WTC11 (cell line): ENCODE data around the gene ANO2. TPM values are rescaled to one million over a fixed set of nuclear protein-coding genes. Genes with fewer than 3 reads are reported as not detected.

Experiments
- ATAC-seq: fragments of 200-7000 bp; cut with Tn5 transposase; 2 replicates; pipeline ENCODE4 v1.10.0; 2021; ENCODE audit warnings: mild to moderate bottlenecking, moderate library complexity
- CTCF ChIA-PET: fragments of 300-600 bp; sonication (Branson Sonifier 250); formaldehyde crosslinking; loops from one replicate; lab custom pipeline; 2021; ENCODE audit warnings: antibody characterized with exemption; lab: Charles Lee
- POLR2A ChIA-PET: fragments of 350-600 bp; sonication (Branson Sonifier 250); formaldehyde crosslinking; loops from one replicate; lab custom pipeline; 2021; ENCODE audit warnings: antibody characterized with exemption; lab: Charles Lee
- DNase-seq: peaks from one replicate; pipeline ENCODE4 v3.0.0; 2021; ENCODE audit warnings: low spot score
- H3K27ac Mint-ChIP-seq: 2 replicates; pipeline ENCODE4 v1.8.0; 2021; ENCODE audit warnings: mixed read lengths
- H3K27me3 Mint-ChIP-seq: 2 replicates; pipeline ENCODE4 v1.8.0; 2021; ENCODE audit warnings: low read depth, mild to moderate bottlenecking, moderate library complexity, mixed read lengths
- H3K36me3 Mint-ChIP-seq: 2 replicates; pipeline ENCODE4 v1.8.0; 2021; ENCODE audit warnings: mixed read lengths
- H3K4me1 Mint-ChIP-seq: 2 replicates; pipeline ENCODE4 v1.8.0; 2022; ENCODE audit warnings: mixed read lengths
- H3K4me3 Mint-ChIP-seq: 2 replicates; pipeline ENCODE4 v1.8.0; 2021; ENCODE audit warnings: mild to moderate bottlenecking, moderate library complexity, mixed read lengths
- H3K9me3 Mint-ChIP-seq: 2 replicates; pipeline ENCODE4 v1.8.0; 2021; ENCODE audit warnings: mixed read lengths
- ESRRA ChIP-seq: sonication (generic); formaldehyde crosslinking; IDR thresholded peaks from 2 replicates; pipeline ENCODE4 v1.8.1; 2022; ENCODE audit warnings: mild to moderate bottlenecking, missing genetic modification reagents, borderline replicate concordance
- GRHL2 ChIP-seq: fragments of 250-450 bp; sonication (Bioruptor Pico); IDR thresholded peaks from 2 replicates; pipeline ENCODE4 v1.8.0; 2022; ENCODE audit warnings: mild to moderate bottlenecking, moderate library complexity; ENCODE audit not compliant: insufficient replicate concordance, severe bottlenecking
- KAT7 ChIP-seq: sonication (generic); formaldehyde crosslinking; IDR thresholded peaks from 2 replicates; pipeline ENCODE4 v1.8.1; 2023; ENCODE audit warnings: missing genetic modification reagents, mild to moderate bottlenecking, borderline replicate concordance
- MYBL2 ChIP-seq: sonication (generic); formaldehyde crosslinking; IDR thresholded peaks from 2 replicates; pipeline ENCODE4 v1.8.1; 2023; ENCODE audit warnings: mild to moderate bottlenecking, moderate library complexity, missing genetic modification reagents
- NFE2L1 ChIP-seq: sonication (generic); formaldehyde crosslinking; IDR thresholded peaks from 2 replicates; pipeline ENCODE4 v1.8.1; 2023; ENCODE audit warnings: missing genetic modification reagents
- NR3C1 ChIP-seq: sonication (generic); formaldehyde crosslinking; conservative IDR thresholded peaks from 2 replicates; pipeline ENCODE4 v1.8.1; 2023; ENCODE audit warnings: low read depth, mild to moderate bottlenecking, missing genetic modification reagents
- PRRX2 ChIP-seq: fragments of 250-450 bp; sonication (Bioruptor Pico); IDR thresholded peaks from 2 replicates; pipeline ENCODE4 v1.8.0; 2021; ENCODE audit warnings: mild to moderate bottlenecking
- SMAD3 ChIP-seq: sonication (generic); formaldehyde crosslinking; IDR thresholded peaks from 2 replicates; pipeline ENCODE4 v1.8.0; 2022; ENCODE audit warnings: missing genetic modification reagents, mild to moderate bottlenecking, borderline replicate concordance
- TP53 ChIP-seq: sonication (generic); formaldehyde crosslinking; IDR thresholded peaks from 2 replicates; pipeline ENCODE4 v1.8.1; 2023; ENCODE audit warnings: mild to moderate bottlenecking, missing genetic modification reagents
- ZNF121 ChIP-seq: sonication (generic); formaldehyde crosslinking; IDR thresholded peaks from 2 replicates; pipeline ENCODE4 v1.8.0; 2023; ENCODE audit warnings: missing genetic modification reagents
- ZNF416 ChIP-seq: fragments of 250-450 bp; sonication (Bioruptor Pico); IDR thresholded peaks from 2 replicates; pipeline ENCODE4 v1.9.0; 2021; ENCODE audit warnings: mild to moderate bottlenecking, inconsistent platforms
- ZNF671 ChIP-seq: fragments of 250-450 bp; sonication (Bioruptor Pico); IDR thresholded peaks from 2 replicates; pipeline ENCODE4 v1.8.0; 2021; ENCODE audit warnings: mild to moderate bottlenecking
- total RNA-seq: library from RNA; stranded (reverse); gene quantifications from 3 replicates; pipeline ENCODE4 v1.2.3, GENCODE V29; 2021
- TF ChIP-seq, protein P1 (sequence below): fragments of 250-450 bp; sonication (Bioruptor Pico); IDR thresholded peaks from 2 replicates; pipeline ENCODE4 v2.1.2; 2022; ENCODE audit warnings: mild to moderate bottlenecking, moderate library complexity
- TF ChIP-seq, protein P2 (sequence below): sonication (generic); formaldehyde crosslinking; IDR thresholded peaks from 2 replicates; pipeline ENCODE4 v1.8.0; 2023; ENCODE audit warnings: mild to moderate bottlenecking, missing genetic modification reagents
- TF ChIP-seq, protein P3 (sequence below): sonication (generic); formaldehyde crosslinking; conservative IDR thresholded peaks from 2 replicates; pipeline ENCODE4 v1.8.1; 2023; ENCODE audit warnings: mild to moderate bottlenecking, low read depth, missing genetic modification reagents, moderate library complexity
- TF ChIP-seq, protein P4 (sequence below): sonication (generic); formaldehyde crosslinking; IDR thresholded peaks from 2 replicates; pipeline ENCODE4 v1.8.1; 2022; ENCODE audit warnings: low read depth, mild to moderate bottlenecking, moderate library complexity, missing genetic modification reagents, borderline replicate concordance
- TF ChIP-seq, protein P5 (sequence below): fragments of 250-450 bp; sonication (Bioruptor Pico); IDR thresholded peaks from 2 replicates; pipeline ENCODE4 v1.9.0; 2021; ENCODE audit warnings: moderate library complexity, mild to moderate bottlenecking, inconsistent platforms, borderline replicate concordance

ANO2 gene
- total RNA-seq, 1 experiment from 2014 or later, result 2.8 TPM

DNA sequence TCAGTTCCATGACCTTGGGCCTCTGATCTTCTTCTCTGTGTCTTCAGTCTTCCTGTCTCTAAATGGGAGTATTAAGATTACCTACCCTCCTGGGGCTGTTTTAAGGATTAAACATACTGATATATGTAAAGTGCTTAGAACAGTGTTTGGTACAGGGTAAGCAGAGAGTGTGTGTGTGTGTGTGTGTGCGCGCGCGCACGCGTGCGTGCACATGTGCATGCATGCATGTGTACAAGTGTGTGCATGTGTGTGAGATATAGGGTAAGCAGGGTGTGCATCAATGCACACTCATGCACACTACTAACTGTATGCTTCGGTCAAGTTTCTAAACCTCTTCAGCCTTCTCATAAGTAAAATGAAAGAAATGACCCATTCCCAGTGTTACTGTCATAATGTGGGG lies 316.6 kb downstream of the ANO2 start (continued):
- TF ChIP-seq, protein P1, sequence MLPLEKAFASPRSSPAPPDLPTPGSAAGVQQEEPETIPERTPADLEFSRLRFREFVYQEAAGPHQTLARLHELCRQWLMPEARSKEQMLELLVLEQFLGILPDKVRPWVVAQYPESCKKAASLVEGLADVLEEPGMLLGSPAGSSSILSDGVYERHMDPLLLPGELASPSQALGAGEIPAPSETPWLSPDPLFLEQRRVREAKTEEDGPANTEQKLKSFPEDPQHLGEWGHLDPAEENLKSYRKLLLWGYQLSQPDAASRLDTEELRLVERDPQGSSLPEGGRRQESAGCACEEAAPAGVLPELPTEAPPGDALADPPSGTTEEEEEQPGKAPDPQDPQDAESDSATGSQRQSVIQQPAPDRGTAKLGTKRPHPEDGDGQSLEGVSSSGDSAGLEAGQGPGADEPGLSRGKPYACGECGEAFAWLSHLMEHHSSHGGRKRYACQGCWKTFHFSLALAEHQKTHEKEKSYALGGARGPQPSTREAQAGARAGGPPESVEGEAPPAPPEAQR (CRISPR knock-in tag), result no peak
- no peak for TF ChIP-seq NR3C1
- TF ChIP-seq ESRRA (CRISPR knock-in tag), result no peak
- TF ChIP-seq, protein P2, sequence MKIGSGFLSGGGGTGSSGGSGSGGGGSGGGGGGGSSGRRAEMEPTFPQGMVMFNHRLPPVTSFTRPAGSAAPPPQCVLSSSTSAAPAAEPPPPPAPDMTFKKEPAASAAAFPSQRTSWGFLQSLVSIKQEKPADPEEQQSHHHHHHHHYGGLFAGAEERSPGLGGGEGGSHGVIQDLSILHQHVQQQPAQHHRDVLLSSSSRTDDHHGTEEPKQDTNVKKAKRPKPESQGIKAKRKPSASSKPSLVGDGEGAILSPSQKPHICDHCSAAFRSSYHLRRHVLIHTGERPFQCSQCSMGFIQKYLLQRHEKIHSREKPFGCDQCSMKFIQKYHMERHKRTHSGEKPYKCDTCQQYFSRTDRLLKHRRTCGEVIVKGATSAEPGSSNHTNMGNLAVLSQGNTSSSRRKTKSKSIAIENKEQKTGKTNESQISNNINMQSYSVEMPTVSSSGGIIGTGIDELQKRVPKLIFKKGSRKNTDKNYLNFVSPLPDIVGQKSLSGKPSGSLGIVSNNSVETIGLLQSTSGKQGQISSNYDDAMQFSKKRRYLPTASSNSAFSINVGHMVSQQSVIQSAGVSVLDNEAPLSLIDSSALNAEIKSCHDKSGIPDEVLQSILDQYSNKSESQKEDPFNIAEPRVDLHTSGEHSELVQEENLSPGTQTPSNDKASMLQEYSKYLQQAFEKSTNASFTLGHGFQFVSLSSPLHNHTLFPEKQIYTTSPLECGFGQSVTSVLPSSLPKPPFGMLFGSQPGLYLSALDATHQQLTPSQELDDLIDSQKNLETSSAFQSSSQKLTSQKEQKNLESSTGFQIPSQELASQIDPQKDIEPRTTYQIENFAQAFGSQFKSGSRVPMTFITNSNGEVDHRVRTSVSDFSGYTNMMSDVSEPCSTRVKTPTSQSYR (CRISPR knock-in tag), result no peak
- TF ChIP-seq GRHL2, result no peak
- TF ChIP-seq SMAD3 (CRISPR knock-in tag), result no peak
- TF ChIP-seq KAT7 (CRISPR knock-in tag), result no peak
- TF ChIP-seq, all 79 proteins: peak for 0

DNA sequence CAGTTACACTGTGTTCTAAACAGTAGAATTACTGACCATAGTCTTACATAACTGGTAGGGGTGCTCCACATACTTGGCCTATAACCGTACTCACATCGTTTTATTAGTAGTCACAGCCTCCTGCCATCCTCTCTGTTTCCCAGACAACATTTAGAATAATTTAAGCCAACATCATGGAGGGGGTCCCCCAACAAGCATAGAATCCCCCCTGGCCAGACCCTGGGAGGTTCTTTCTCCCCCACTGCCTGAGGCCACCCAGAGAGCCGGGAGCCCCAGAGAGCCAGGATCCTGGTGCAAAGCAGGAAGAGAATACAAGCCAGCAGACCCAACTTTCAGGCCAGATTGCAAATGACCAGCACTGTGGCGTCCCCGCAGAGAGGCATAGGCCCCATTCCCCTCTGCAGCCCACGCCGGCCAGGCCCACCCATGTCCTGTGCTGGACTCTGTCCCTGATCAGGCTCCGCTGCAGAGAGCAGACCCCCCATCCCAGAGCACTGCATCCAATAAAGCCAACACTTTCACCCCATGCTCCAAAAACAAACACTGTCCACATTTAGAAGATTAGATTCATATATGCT lies 317.9 kb downstream of the ANO2 start:
- Mint-ChIP-seq H3K36me3 (no peaks in the 10 kb centered on the region), H3K4me3 (no peak overlapping the region), H3K9me3 (no peaks in the 10 kb centered on the region), H3K27ac (no peak overlapping the region), H3K27me3 (no peaks in the 10 kb centered on the region), H3K4me1 (no peaks in the 10 kb centered on the region; the same call in 1 of the 2 replicates)
- TF ChIP-seq NFE2L1 (CRISPR knock-in tag) (no peak), ZNF121 (CRISPR knock-in tag) (no peak), ZNF671 (CRISPR knock-in tag) (no peak), NR3C1 (no peak), PRRX2 (CRISPR knock-in tag) (no peak), ZNF416 (CRISPR knock-in tag) (no peak), MYBL2 (CRISPR knock-in tag) (no peak), TP53 (CRISPR knock-in tag) (no peak)
- TF ChIP-seq, protein P3, sequence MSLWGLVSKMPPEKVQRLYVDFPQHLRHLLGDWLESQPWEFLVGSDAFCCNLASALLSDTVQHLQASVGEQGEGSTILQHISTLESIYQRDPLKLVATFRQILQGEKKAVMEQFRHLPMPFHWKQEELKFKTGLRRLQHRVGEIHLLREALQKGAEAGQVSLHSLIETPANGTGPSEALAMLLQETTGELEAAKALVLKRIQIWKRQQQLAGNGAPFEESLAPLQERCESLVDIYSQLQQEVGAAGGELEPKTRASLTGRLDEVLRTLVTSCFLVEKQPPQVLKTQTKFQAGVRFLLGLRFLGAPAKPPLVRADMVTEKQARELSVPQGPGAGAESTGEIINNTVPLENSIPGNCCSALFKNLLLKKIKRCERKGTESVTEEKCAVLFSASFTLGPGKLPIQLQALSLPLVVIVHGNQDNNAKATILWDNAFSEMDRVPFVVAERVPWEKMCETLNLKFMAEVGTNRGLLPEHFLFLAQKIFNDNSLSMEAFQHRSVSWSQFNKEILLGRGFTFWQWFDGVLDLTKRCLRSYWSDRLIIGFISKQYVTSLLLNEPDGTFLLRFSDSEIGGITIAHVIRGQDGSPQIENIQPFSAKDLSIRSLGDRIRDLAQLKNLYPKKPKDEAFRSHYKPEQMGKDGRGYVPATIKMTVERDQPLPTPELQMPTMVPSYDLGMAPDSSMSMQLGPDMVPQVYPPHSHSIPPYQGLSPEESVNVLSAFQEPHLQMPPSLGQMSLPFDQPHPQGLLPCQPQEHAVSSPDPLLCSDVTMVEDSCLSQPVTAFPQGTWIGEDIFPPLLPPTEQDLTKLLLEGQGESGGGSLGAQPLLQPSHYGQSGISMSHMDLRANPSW (CRISPR knock-in tag), result no peak
- TF ChIP-seq, protein P4, sequence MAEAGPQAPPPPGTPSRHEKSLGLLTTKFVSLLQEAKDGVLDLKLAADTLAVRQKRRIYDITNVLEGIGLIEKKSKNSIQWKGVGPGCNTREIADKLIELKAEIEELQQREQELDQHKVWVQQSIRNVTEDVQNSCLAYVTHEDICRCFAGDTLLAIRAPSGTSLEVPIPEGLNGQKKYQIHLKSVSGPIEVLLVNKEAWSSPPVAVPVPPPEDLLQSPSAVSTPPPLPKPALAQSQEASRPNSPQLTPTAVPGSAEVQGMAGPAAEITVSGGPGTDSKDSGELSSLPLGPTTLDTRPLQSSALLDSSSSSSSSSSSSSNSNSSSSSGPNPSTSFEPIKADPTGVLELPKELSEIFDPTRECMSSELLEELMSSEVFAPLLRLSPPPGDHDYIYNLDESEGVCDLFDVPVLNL (CRISPR knock-in tag), result no peak
- TF ChIP-seq, protein P5, sequence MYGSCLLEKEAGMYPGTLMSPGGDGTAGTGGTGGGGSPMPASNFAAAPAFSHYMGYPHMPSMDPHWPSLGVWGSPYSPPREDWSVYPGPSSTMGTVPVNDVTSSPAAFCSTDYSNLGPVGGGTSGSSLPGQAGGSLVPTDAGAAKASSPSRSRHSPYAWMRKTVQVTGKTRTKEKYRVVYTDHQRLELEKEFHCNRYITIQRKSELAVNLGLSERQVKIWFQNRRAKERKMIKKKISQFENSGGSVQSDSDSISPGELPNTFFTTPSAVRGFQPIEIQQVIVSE (CRISPR knock-in tag), result no peak
- DNase-seq (no peak), ATAC-seq (no peak)
- POLR2A ChIA-PET, result no interaction called here
- CTCF ChIA-PET, result no interaction called here
